Endodermal cell (in vitro differentiated cells): ENCODE data around the gene ARMC2. TPM values are rescaled to one million over a fixed set of nuclear protein-coding genes. Genes with fewer than 3 reads are reported as not detected.

ENCODE experiments used
- DNase-seq: peaks from one replicate; pipeline ENCODE4 v3.0.0-alpha.2; 2017
- H3K27ac ChIP-seq: 2 replicates; pipeline ENCODE4 v1.5.1; 2013; ENCODE audit warnings: mild to moderate bottlenecking, low read depth, low read length, moderate library complexity
- H3K27me3 ChIP-seq: 2 replicates; pipeline ENCODE4 v1.6.1; 2013; ENCODE audit warnings: mild to moderate bottlenecking, low read length, moderate library complexity; ENCODE audit not compliant: insufficient read depth, control insufficient read depth, poor library complexity, severe bottlenecking
- H3K36me3 ChIP-seq: 2 replicates; pipeline ENCODE4 v1.7.0; 2013; ENCODE audit warnings: mild to moderate bottlenecking, low read length, moderate library complexity; ENCODE audit not compliant: control insufficient read depth, insufficient read depth
- H3K4me1 ChIP-seq: one replicate; pipeline ENCODE4 v1.7.0; 2013; ENCODE audit warnings: low read length; ENCODE audit not compliant: control insufficient read depth, insufficient read depth
- H3K4me3 ChIP-seq: 2 replicates; pipeline ENCODE4 v1.5.1; 2013; ENCODE audit warnings: mild to moderate bottlenecking, low read length, moderate library complexity
- H3K9ac ChIP-seq: 2 replicates; pipeline ENCODE4 v1.6.1; 2013; ENCODE audit warnings: mild to moderate bottlenecking, low read length, moderate library complexity; ENCODE audit not compliant: poor library complexity, severe bottlenecking; ENCODE audit errors: extremely low read depth
- H3K9me3 ChIP-seq: 2 replicates; pipeline ENCODE4 v1.6.1; 2013; ENCODE audit warnings: mild to moderate bottlenecking, low read length, moderate library complexity; ENCODE audit not compliant: control insufficient read depth
- H3K27ac Mint-ChIP-seq: 2 replicates; pipeline ENCODE4 v1.8.0; 2020; ENCODE audit warnings: mixed read lengths
- H3K27me3 Mint-ChIP-seq: 2 replicates; pipeline ENCODE4 v1.8.0; 2021; ENCODE audit warnings: mild to moderate bottlenecking, mixed read lengths; ENCODE audit not compliant: insufficient read depth
- H3K36me3 Mint-ChIP-seq: 2 replicates; pipeline ENCODE4 v1.8.0; 2020; ENCODE audit warnings: low read depth, mixed read lengths
- H3K4me1 Mint-ChIP-seq: 2 replicates; pipeline ENCODE4 v1.8.0; 2020; ENCODE audit warnings: mixed read lengths
- H3K4me3 Mint-ChIP-seq: 2 replicates; pipeline ENCODE4 v1.8.0; 2020; ENCODE audit warnings: mild to moderate bottlenecking, moderate library complexity, mixed read lengths
- H3K9me3 Mint-ChIP-seq: 2 replicates; pipeline ENCODE4 v1.8.0; 2020; ENCODE audit warnings: mild to moderate bottlenecking, mixed read lengths
- CTCF ChIP-seq: fragments of 200-600 bp; sonication (generic); conservative IDR thresholded peaks from 2 replicates; pipeline ENCODE4 v1.5.0; 2021; ENCODE audit warnings: antibody characterized with exemption, mild to moderate bottlenecking
- WGBS, 2 experiments: methylation state at CpG; one replicate each; pipeline versions ENCODE4 v1.1.5 to v1.1.7; 2013; ENCODE audit warnings: missing lambda C conversion rate in 2 of 2, mixed read lengths in 1 of 2; ENCODE audit not compliant: insufficient coverage in 1 of 2, insufficient read length in 1 of 2; 5-methylcytosine and 5-hydroxymethylcytosine counted together
- total RNA-seq, 2 donors: library from RNA; stranded (reverse); fragmentation: NEBNext Ultra II Directional in 1 of 2; extraction: Animal tissue kit (Norgen Biotek cat#: 25700) in 1 of 2; gene quantifications; 2 replicates in 1 of 2; 3 replicates in 1 of 2; pipeline ENCODE4 v1.2.1, GENCODE V29; 2021

Gene ARMC2
- total RNA-seq, 2 donors from 2014 or later = 7.1 to 8.3 TPM

GRCh38 chr6:108845145-108845544, 3.1 kb upstream of the ARMC2 start:
- H3K36me3 Mint-ChIP-seq = no peaks in the 10 kb centered on the region
- H3K27ac ChIP-seq = no peak overlapping the region
- TF ChIP-seq CTCF = no peak
- no peak overlapping the region for H3K4me3 ChIP-seq
- H3K4me1 ChIP-seq = peaks cover 2% of the 10 kb centered on the region
- H3K9ac ChIP-seq = no peak overlapping the region
- H3K9me3 ChIP-seq = no peaks in the 10 kb centered on the region
- no peaks in the 10 kb centered on the region for H3K36me3 ChIP-seq
- DNase-seq = no peak
- H3K4me1 Mint-ChIP-seq = peaks cover 9% of the 10 kb centered on the region
- no peak overlapping the region for H3K27ac Mint-ChIP-seq
- no peak overlapping the region for H3K4me3 Mint-ChIP-seq
- H3K9me3 Mint-ChIP-seq = no peaks in the 10 kb centered on the region
- H3K27me3 ChIP-seq = peaks cover 9% of the 10 kb centered on the region
- no peaks in the 10 kb centered on the region for H3K27me3 Mint-ChIP-seq

DNA sequence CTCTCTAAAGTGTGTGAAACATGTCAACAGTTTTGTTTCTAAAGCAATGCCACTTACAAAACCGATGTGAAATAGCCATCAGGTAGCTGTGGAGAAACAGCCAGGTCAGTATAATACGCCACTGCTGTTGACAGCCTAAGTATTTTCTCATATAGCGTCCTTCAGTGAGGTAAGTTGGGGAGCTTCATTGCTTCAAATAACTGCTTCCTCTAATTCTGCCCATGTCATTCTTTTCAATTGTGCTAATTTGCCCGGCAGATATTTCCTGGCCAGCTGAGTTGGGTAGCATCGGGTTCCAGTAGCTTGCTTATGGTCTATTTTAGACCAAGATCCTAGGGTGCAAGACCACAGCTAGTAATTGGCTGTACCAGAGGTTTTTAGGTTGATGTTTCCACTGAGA, 2.1 kb upstream of the ARMC2 start:
- H3K4me3 Mint-ChIP-seq = no peak overlapping the region
- Histone ChIP-seq H3K9ac (no peak overlapping the region), H3K4me1 (peaks cover 2% of the 10 kb centered on the region), H3K9me3 (no peaks in the 10 kb centered on the region), H3K27ac (no peak overlapping the region), H3K4me3 (no peak overlapping the region), H3K27me3 (peaks cover 9% of the 10 kb centered on the region), H3K36me3 (no peaks in the 10 kb centered on the region)
- H3K27me3 Mint-ChIP-seq = no peaks in the 10 kb centered on the region
- DNase-seq = no peak
- peaks cover 9% of the 10 kb centered on the region for H3K4me1 Mint-ChIP-seq
- no peak overlapping the region for H3K27ac Mint-ChIP-seq
- TF ChIP-seq CTCF = no peak
- H3K9me3 Mint-ChIP-seq = no peaks in the 10 kb centered on the region
- no peaks in the 10 kb centered on the region for H3K36me3 Mint-ChIP-seq
- WGBS, 2 experiments = 92 to 96% methylated on average over 5 of the region's 5 CpGs

- Histone ChIP-seq H3K36me3 (no peaks in the 10 kb centered on the region), H3K4me1 (peaks cover 2% of the 10 kb centered on the region), H3K27ac (no peak overlapping the region), H3K27me3 (peaks cover 9% of the 10 kb centered on the region), H3K4me3 (no peak overlapping the region), H3K9ac (no peak overlapping the region), H3K9me3 (no peaks in the 10 kb centered on the region)
- no peaks in the 10 kb centered on the region for H3K27me3 Mint-ChIP-seq
- no peak for TF ChIP-seq CTCF
- DNase-seq = peak; percentile 62
- H3K36me3 Mint-ChIP-seq = no peaks in the 10 kb centered on the region
- 87% methylated on average over 1 of the region's 1 CpG; no CpG with 5 or more reads in 1 of the 2 experiments for WGBS, 2 experiments
- H3K4me3 Mint-ChIP-seq = no peak overlapping the region
- no peak overlapping the region for H3K27ac Mint-ChIP-seq
- H3K9me3 Mint-ChIP-seq = no peaks in the 10 kb centered on the region
- peaks cover 9% of the 10 kb centered on the region for H3K4me1 Mint-ChIP-seq
These were observed 1.6 kb upstream of the ARMC2 start for GRCh38 chr6:108846628-108847027.
